A549 (cell line): ENCODE data around the gene PREX1. TPM values are rescaled to one million over a fixed set of nuclear protein-coding genes. Genes with fewer than 3 reads are reported as not detected.
A peak's percentile ranks its signal among the peaks of the same experiment; 100 is the strongest.

Experiments
- ATAC-seq, 2 experiments: fragments of 200-7000 bp in 1 of 2; fragments of >200 bp in 1 of 2; cut with Nextera tagmentation in 1 of 2; cut with Tn5 transposase in 1 of 2; 3 replicates each; pipeline versions ENCODE4 v1.8.0 to v1.9.1; 2018 to 2020; ENCODE audit warnings: mild to moderate bottlenecking in 1 of 2, moderate library complexity in 1 of 2
- CTCF ChIA-PET: fragments of 300-600 bp; sonication (Branson Sonifier 250); formaldehyde crosslinking; extraction: SDS; loops from one replicate; lab custom pipeline; 2021; ENCODE audit warnings: antibody characterized with exemption, inconsistent platforms; lab: Yijun Ruan, JAX
- POLR2A ChIA-PET: fragments of 350-600 bp; formaldehyde crosslinking; extraction: SDS; loops from one replicate; lab custom pipeline; 2021; ENCODE audit warnings: antibody characterized with exemption, inconsistent platforms; lab: Yijun Ruan, JAX
- DNase-seq, 2 experiments: peaks; one replicate each; pipeline versions ENCODE4 v3.0.0 to v3.0.0-alpha.2; 2011 to 2016; ENCODE audit warnings: low read depth in 1 of 2, low spot score in 1 of 2
- FAIRE-seq: peaks from 2 replicates; lab custom pipeline; 2011; peaks lifted over from hg19 to GRCh38; lab: Jason Lieb, UNC
- H3K27ac ChIP-seq, 2 experiments: fragments of >200 bp; sonication (Bioruptor Twin); formaldehyde crosslinking; 3 replicates each; pipeline ENCODE4 v1.5.1; 2016 to 2017
- H3K4me1 ChIP-seq: fragments of >200 bp; sonication (Bioruptor Twin); formaldehyde crosslinking; 3 replicates; pipeline ENCODE4 v1.6.1; 2016
- H3K4me2 ChIP-seq: fragments of >200 bp; sonication (Bioruptor Twin); formaldehyde crosslinking; 3 replicates; pipeline ENCODE4 v1.6.1; 2016
- H3K4me3 ChIP-seq: fragments of >200 bp; sonication (Bioruptor Twin); formaldehyde crosslinking; 3 replicates; pipeline ENCODE4 v1.5.1; 2016
- H3K9me3 ChIP-seq: fragments of >200 bp; sonication (Bioruptor Twin); formaldehyde crosslinking; 3 replicates; pipeline ENCODE4 v1.6.1; 2016
- CBX2 ChIP-seq: fragments of 200-600 bp; sonication (generic); IDR thresholded peaks from 2 replicates; pipeline ENCODE4 v1.6.1; 2016; ENCODE audit warnings: low read depth, mild to moderate bottlenecking, borderline replicate concordance
- CHD2 ChIP-seq: fragments of 150-350 bp; IDR thresholded peaks from 2 replicates; pipeline ENCODE4 v1.6.1; 2014; ENCODE audit warnings: low read length; ENCODE audit not compliant: partially characterized antibody
- EHF ChIP-seq: fragments of 250-450 bp; sonication (Bioruptor Pico); IDR thresholded peaks from 2 replicates; pipeline ENCODE4 v1.5.0; 2020; ENCODE audit warnings: mild to moderate bottlenecking
- EHMT2 ChIP-seq: fragments of 200-600 bp; sonication (generic); IDR thresholded peaks from 2 replicates; pipeline ENCODE4 v1.6.1; 2016; ENCODE audit warnings: antibody characterized with exemption, low read depth, mild to moderate bottlenecking, moderate library complexity
- EP300 ChIP-seq, 2 experiments: fragments of >200 bp; sonication (Bioruptor Twin); formaldehyde crosslinking; IDR thresholded peaks; 2 replicates in 1 of 2; 3 replicates in 1 of 2; pipeline ENCODE4 v1.6.1; 2016 to 2017
- ESRRA ChIP-seq: fragments of 150-350 bp; IDR thresholded peaks from 2 replicates; pipeline ENCODE4 v1.6.1; 2014; ENCODE audit warnings: mild to moderate bottlenecking, low read length, borderline replicate concordance
- FOSB ChIP-seq: fragments of 250-450 bp; sonication (Bioruptor Pico); IDR thresholded peaks from 2 replicates; pipeline ENCODE4 v1.5.0; 2020; ENCODE audit warnings: mild to moderate bottlenecking, moderate library complexity
- FOSL2 ChIP-seq, 2 experiments: fragments of 450-650 bp in 1 of 2; fragments of >200 bp in 1 of 2; sonication (Bioruptor Twin) in 1 of 2; formaldehyde crosslinking; IDR thresholded peaks; 2 replicates each; pipeline versions ENCODE4 v1.5.0 to v1.6.1; 2016 to 2020; ENCODE audit warnings: mild to moderate bottlenecking in 1 of 2, moderate library complexity in 1 of 2
- FOXS1 ChIP-seq: fragments of 250-450 bp; sonication (Bioruptor Pico); IDR thresholded peaks from 2 replicates; pipeline ENCODE4 v1.5.0; 2020; ENCODE audit warnings: mild to moderate bottlenecking, moderate library complexity
- GATA3 ChIP-seq: IDR thresholded peaks from 2 replicates; pipeline ENCODE4 v1.6.1; 2012; ENCODE audit warnings: borderline replicate concordance
- HOXA7 ChIP-seq: fragments of 250-450 bp; sonication (Bioruptor Pico); IDR thresholded peaks from 2 replicates; pipeline ENCODE4 v1.5.0; 2020; ENCODE audit warnings: mild to moderate bottlenecking, moderate library complexity
- HOXB13 ChIP-seq: fragments of 250-450 bp; sonication (Bioruptor Pico); IDR thresholded peaks from 2 replicates; pipeline ENCODE4 v1.5.0; 2020; ENCODE audit warnings: low read depth, mild to moderate bottlenecking, moderate library complexity
- HOXB5 ChIP-seq: fragments of 250-450 bp; sonication (Bioruptor Pico); IDR thresholded peaks from 2 replicates; pipeline ENCODE4 v1.5.0; 2020; ENCODE audit warnings: mild to moderate bottlenecking, moderate library complexity
- JUN ChIP-seq, 2 experiments: fragments of >200 bp; sonication (Bioruptor Twin); formaldehyde crosslinking; IDR thresholded peaks; 2 replicates in 1 of 2; 3 replicates in 1 of 2; pipeline ENCODE4 v1.6.1; 2016 to 2017
- KDM1A ChIP-seq: fragments of 200-600 bp; sonication (generic); IDR thresholded peaks from 2 replicates; pipeline ENCODE4 v1.6.1; 2016; ENCODE audit warnings: low read depth, mild to moderate bottlenecking
- NFE2L2 ChIP-seq: fragments of 150-350 bp; conservative IDR thresholded peaks from 2 replicates; pipeline ENCODE4 v1.6.1; 2014; ENCODE audit warnings: low read length
- NPAS2 ChIP-seq: fragments of 250-450 bp; sonication (Bioruptor Pico); IDR thresholded peaks from 2 replicates; pipeline ENCODE4 v1.8.0; 2022; ENCODE audit warnings: mild to moderate bottlenecking, moderate library complexity, borderline replicate concordance
- POLR2AphosphoS2 ChIP-seq: conservative IDR thresholded peaks from 2 replicates; pipeline ENCODE4 v1.6.1; 2012; ENCODE audit warnings: low read length, improper control_type of control experiment, inconsistent platforms
- RAD21 ChIP-seq, 2 experiments: fragments of >200 bp in 1 of 2; sonication (Bioruptor Twin) in 1 of 2; formaldehyde crosslinking in 1 of 2; IDR thresholded peaks in 1 of 2; conservative IDR thresholded peaks in 1 of 2; 2 replicates in 1 of 2; 3 replicates in 1 of 2; pipeline ENCODE4 v1.6.1; 2012 to 2018; ENCODE audit warnings: inconsistent platforms in 1 of 2
- RNF2 ChIP-seq: fragments of 200-600 bp; sonication (generic); IDR thresholded peaks from 2 replicates; pipeline ENCODE4 v1.6.1; 2016; ENCODE audit warnings: low read depth, mild to moderate bottlenecking, antibody characterized with exemption, moderate library complexity, borderline replicate concordance
- SREBF2 ChIP-seq: fragments of 450-650 bp; IDR thresholded peaks from 2 replicates; pipeline ENCODE4 v1.6.1; 2014; ENCODE audit warnings: mild to moderate bottlenecking, moderate library complexity
- ZC3H11A ChIP-seq: fragments of 450-650 bp; IDR thresholded peaks from 2 replicates; pipeline ENCODE4 v1.6.1; 2014; ENCODE audit warnings: antibody characterized with exemption, mild to moderate bottlenecking
- ZNF302 ChIP-seq: fragments of 250-450 bp; sonication (Bioruptor Pico); IDR thresholded peaks from 2 replicates; pipeline ENCODE4 v1.9.0; 2021; ENCODE audit warnings: inconsistent platforms, mild to moderate bottlenecking, moderate library complexity
- WGBS: methylation state at CpG from one replicate; pipeline ENCODE4 v1.1.6; 2017; ENCODE audit errors: missing lambda C conversion rate; 5-methylcytosine and 5-hydroxymethylcytosine counted together
- polyA plus RNA-seq, 4 experiments: library from polyadenylated mRNA; depleted of rRNA in 3 of 4; stranded (reverse); fragments of >200 nt; fragmentation: RNase III in 1 of 4; extraction: RNeasy Plus Mini Kit Qiagen cat#74134 plus additional on column Dnase treatment in 1 of 4; gene quantifications; 2 replicates in 3 of 4; 3 replicates in 1 of 4; pipeline ENCODE4 v1.2.3, GENCODE V29; 2011 to 2017
- TF ChIP-seq, protein P1 (sequence below): fragments of 250-450 bp; sonication (Bioruptor Pico); IDR thresholded peaks from 2 replicates; pipeline ENCODE4 v1.5.0; 2020; ENCODE audit warnings: low read depth, mild to moderate bottlenecking, moderate library complexity
- TF ChIP-seq, protein P2 (sequence below): fragments of >200 bp; sonication (Bioruptor Twin); formaldehyde crosslinking; IDR thresholded peaks from 2 replicates; pipeline ENCODE4 v1.6.1; 2016
- TF ChIP-seq, protein P3 (sequence below): IDR thresholded peaks from 2 replicates; pipeline ENCODE4 v1.6.1; 2012
- TF ChIP-seq, protein P4 (sequence below): fragments of 450-650 bp; IDR thresholded peaks from 2 replicates; pipeline ENCODE4 v1.6.1; 2014; ENCODE audit warnings: antibody characterized with exemption
- TF ChIP-seq, protein P5 (sequence below): fragments of >200 bp; sonication (Bioruptor Twin); formaldehyde crosslinking; IDR thresholded peaks from 3 replicates; pipeline ENCODE4 v1.5.1; 2016

Gene PREX1
- polyA plus RNA-seq, 2 of the 4 experiments (the other 2 are of a cell fraction): 3.6 to 4.2 TPM

DNA sequence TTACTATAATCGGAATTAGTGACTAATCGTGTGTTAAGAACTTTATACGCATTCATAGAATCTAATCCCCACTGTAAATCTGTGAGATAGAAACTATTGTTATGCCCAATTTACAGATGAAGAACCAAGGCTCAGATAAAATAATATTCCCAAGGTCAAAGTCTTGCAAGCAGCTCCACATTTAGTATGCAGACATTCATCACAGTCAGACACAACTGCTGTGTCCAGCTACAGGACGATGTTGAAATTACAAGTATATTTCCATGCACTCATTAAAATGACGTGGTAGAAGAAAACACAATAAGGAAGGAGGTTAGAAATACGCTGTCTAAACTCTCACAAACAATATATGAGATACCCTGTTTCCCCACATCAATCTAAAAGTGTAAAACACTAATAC lies 82.5 kb downstream of the PREX1 start:
- ATAC-seq (peak; percentile 42 to 62; a peak in 1 of 6 replicates), DNase-seq (peak; percentile 15 to 46), FAIRE-seq (no peak)
- 71% methylated on average over 6 of the region's 6 CpGs for WGBS
- no peak overlapping the region for H3K4me2 ChIP-seq
- H3K9me3 ChIP-seq: no peaks in the 10 kb centered on the region
- POLR2A ChIA-PET: no interaction called here
- TF ChIP-seq, protein P1, sequence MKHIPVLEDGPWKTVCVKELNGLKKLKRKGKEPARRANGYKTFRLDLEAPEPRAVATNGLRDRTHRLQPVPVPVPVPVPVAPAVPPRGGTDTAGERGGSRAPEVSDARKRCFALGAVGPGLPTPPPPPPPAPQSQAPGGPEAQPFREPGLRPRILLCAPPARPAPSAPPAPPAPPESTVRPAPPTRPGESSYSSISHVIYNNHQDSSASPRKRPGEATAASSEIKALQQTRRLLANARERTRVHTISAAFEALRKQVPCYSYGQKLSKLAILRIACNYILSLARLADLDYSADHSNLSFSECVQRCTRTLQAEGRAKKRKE: no peak
- no peak for TF ChIP-seq POLR2AphosphoS2
- TF ChIP-seq FOSB: no peak
- TF ChIP-seq RAD21 (conservative IDR thresholded peaks at IDR 0.05 in 1 of 2, IDR thresholded peaks at IDR 0.05 in 1 of 2): no peak
- TF ChIP-seq FOXS1 (CRISPR knock-in tag): no peak
- TF ChIP-seq SREBF2: no peak
- TF ChIP-seq GATA3: no peak
- TF ChIP-seq, protein P2, sequence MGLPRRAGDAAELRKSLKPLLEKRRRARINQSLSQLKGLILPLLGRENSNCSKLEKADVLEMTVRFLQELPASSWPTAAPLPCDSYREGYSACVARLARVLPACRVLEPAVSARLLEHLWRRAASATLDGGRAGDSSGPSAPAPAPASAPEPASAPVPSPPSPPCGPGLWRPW: no peak
- no peak for TF ChIP-seq EP300 (IDR thresholded peaks at IDR 0.05)
- TF ChIP-seq NFE2L2: no peak
- TF ChIP-seq NPAS2 (CRISPR knock-in tag): no peak
- TF ChIP-seq ZNF302 (CRISPR knock-in tag): no peak
- TF ChIP-seq CBX2: no peak
- TF ChIP-seq, protein P3, sequence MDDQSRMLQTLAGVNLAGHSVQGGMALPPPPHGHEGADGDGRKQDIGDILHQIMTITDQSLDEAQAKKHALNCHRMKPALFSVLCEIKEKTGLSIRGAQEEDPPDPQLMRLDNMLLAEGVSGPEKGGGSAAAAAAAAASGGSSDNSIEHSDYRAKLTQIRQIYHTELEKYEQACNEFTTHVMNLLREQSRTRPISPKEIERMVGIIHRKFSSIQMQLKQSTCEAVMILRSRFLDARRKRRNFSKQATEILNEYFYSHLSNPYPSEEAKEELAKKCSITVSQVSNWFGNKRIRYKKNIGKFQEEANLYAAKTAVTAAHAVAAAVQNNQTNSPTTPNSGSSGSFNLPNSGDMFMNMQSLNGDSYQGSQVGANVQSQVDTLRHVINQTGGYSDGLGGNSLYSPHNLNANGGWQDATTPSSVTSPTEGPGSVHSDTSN: no peak
- no peak for TF ChIP-seq CHD2
- no peak overlapping the region for H3K27ac ChIP-seq
- no peaks in the 10 kb centered on the region for H3K4me1 ChIP-seq
- H3K4me3 ChIP-seq: no peak overlapping the region
- CTCF ChIA-PET: no interaction called here

DNA sequence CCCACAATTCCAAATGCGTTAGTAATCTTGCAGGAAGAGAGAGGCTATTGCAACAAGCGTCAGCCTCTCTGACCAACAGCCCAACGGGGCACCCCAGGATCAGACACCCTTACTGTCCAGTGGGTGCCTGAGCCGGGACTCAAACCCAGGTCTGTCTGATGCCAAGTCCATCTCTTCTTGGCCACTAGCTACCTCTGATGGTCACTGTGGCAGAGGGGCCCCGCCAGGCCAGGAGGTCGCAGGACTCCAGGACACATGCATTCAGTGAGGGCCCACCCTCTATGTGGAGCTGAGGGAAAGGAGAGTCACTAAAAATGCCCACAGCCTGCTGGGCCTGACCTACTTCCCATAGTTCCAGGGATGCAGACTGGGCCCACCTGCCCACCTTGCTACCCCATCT lies 83.3 kb downstream of the PREX1 start:
- 98% methylated on average over 6 of the region's 6 CpGs for WGBS
- H3K9me3 ChIP-seq: no peaks in the 10 kb centered on the region
- CTCF ChIA-PET: interaction anchor here (0.9 to 1.9 kb wide), 3 partner anchors 15 to 87 kb away, joined by 3 to 8 read pairs (median 3); no protein-coding TSS in a partner anchor

More for the DNA sequence above, 83.3 kb downstream of the PREX1 start:
- TF ChIP-seq EHMT2: no peak
- TF ChIP-seq, protein P4, sequence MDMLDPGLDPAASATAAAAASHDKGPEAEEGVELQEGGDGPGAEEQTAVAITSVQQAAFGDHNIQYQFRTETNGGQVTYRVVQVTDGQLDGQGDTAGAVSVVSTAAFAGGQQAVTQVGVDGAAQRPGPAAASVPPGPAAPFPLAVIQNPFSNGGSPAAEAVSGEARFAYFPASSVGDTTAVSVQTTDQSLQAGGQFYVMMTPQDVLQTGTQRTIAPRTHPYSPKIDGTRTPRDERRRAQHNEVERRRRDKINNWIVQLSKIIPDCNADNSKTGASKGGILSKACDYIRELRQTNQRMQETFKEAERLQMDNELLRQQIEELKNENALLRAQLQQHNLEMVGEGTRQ: no peak
- no peak for TF ChIP-seq HOXB13
- TF ChIP-seq EHF (CRISPR knock-in tag): no peak
- TF ChIP-seq HOXA7 (CRISPR knock-in tag): no peak
- TF ChIP-seq NFE2L2: no peak
- no peak for TF ChIP-seq JUN (IDR thresholded peaks at IDR 0.05)
- TF ChIP-seq FOSL2 (IDR thresholded peaks at IDR 0.05): no peak
- no peak for TF ChIP-seq FOSL2 (CRISPR knock-in tag; IDR thresholded peaks at IDR 0.05)
- TF ChIP-seq CBX2: no peak
- no peak for TF ChIP-seq RNF2
- no peak for TF ChIP-seq SREBF2
- TF ChIP-seq EP300 (IDR thresholded peaks at IDR 0.05): no peak
- no peak for TF ChIP-seq ESRRA
- TF ChIP-seq FOSB: no peak
- no peak for TF ChIP-seq KDM1A
- no peak for TF ChIP-seq HOXB5
- no peak for TF ChIP-seq ZC3H11A
- TF ChIP-seq, protein P5, sequence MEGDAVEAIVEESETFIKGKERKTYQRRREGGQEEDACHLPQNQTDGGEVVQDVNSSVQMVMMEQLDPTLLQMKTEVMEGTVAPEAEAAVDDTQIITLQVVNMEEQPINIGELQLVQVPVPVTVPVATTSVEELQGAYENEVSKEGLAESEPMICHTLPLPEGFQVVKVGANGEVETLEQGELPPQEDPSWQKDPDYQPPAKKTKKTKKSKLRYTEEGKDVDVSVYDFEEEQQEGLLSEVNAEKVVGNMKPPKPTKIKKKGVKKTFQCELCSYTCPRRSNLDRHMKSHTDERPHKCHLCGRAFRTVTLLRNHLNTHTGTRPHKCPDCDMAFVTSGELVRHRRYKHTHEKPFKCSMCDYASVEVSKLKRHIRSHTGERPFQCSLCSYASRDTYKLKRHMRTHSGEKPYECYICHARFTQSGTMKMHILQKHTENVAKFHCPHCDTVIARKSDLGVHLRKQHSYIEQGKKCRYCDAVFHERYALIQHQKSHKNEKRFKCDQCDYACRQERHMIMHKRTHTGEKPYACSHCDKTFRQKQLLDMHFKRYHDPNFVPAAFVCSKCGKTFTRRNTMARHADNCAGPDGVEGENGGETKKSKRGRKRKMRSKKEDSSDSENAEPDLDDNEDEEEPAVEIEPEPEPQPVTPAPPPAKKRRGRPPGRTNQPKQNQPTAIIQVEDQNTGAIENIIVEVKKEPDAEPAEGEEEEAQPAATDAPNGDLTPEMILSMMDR: no peak
- no peaks in the 10 kb centered on the region for H3K4me1 ChIP-seq
- H3K4me3 ChIP-seq: no peak overlapping the region
- H3K27ac ChIP-seq: no peak overlapping the region
- POLR2A ChIA-PET: no interaction called here
- ATAC-seq: no peak; a peak in 1 of 6 replicates
- no peak for DNase-seq
- no peak for FAIRE-seq
- H3K4me2 ChIP-seq: no peak overlapping the region
